ENCODE results near the gene CDH1.
"Not testable (repeated sequence)": the region's sequence is repeated elsewhere in the genome, so short reads cannot be mapped to it uniquely, and the experiment has no call there.

Gene CDH1

GRCh38 chr16:68762996-68763756 is 26.1 kb downstream of the CDH1 start:
- no peak for DNase-seq (ENCODE audit: low read depth)

GRCh38 chr16:68764862-68765261 is 27.8 kb downstream of the CDH1 start:
- no peak for DNase-seq (ENCODE audit: low read depth)

- DNase-seq (ENCODE audit: low read depth): no peak
Measured at GRCh38 chr16:68767581-68767980, 30.5 kb downstream of the CDH1 start.

GRCh38 chr16:68768175-68768574 is 31.1 kb downstream of the CDH1 start:
- no peak for DNase-seq (ENCODE audit: low read depth)

GRCh38 chr16:68768771-68769170 is 31.7 kb downstream of the CDH1 start:
- DNase-seq (ENCODE audit: low read depth): no peak

- DNase-seq (ENCODE audit: low read depth): no peak
Measured at GRCh38 chr16:68770671-68771070, 33.6 kb downstream of the CDH1 start.

GRCh38 chr16:68772030-68772681 is 35.1 kb downstream of the CDH1 start:
- DNase-seq (ENCODE audit: low read depth): no peak

GRCh38 chr16:68772871-68773270 is 35.8 kb downstream of the CDH1 start:
- DNase-seq (ENCODE audit: low read depth): no peak

- no peak for DNase-seq (ENCODE audit: low read depth)
Measured at GRCh38 chr16:68774982-68775634, 38.0 kb downstream of the CDH1 start.

- no peak for DNase-seq (ENCODE audit: low read depth)
Measured at GRCh38 chr16:68776821-68777485, 39.9 kb downstream of the CDH1 start.

- no peak for DNase-seq (ENCODE audit: low read depth)
Measured at GRCh38 chr16:68778551-68779231, 41.6 kb downstream of the CDH1 start.

- no peak for DNase-seq (ENCODE audit: low read depth)
Measured at GRCh38 chr16:68779891-68780290, 42.8 kb downstream of the CDH1 start.

GRCh38 chr16:68781784-68782183 is 44.7 kb downstream of the CDH1 start:
- no peak for DNase-seq (ENCODE audit: low read depth)

GRCh38 chr16:68782198-68783174 is 45.4 kb downstream of the CDH1 start:
- DNase-seq (ENCODE audit: low read depth): no peak

- no peak for DNase-seq (ENCODE audit: low read depth)
Measured at GRCh38 chr16:68784226-68784625, 47.1 kb downstream of the CDH1 start.

GRCh38 chr16:68784721-68785120 is 47.6 kb downstream of the CDH1 start:
- no peak for DNase-seq (ENCODE audit: low read depth)

GRCh38 chr16:68785715-68786114 is 48.6 kb downstream of the CDH1 start:
- no peak for DNase-seq (ENCODE audit: low read depth)

GRCh38 chr16:68786685-68787418 is 49.8 kb downstream of the CDH1 start:
- DNase-seq (ENCODE audit: low read depth): no peak

GRCh38 chr16:68787419-68787807 is 50.3 kb downstream of the CDH1 start:
- DNase-seq (ENCODE audit: low read depth): not testable (repeated sequence)

- DNase-seq (ENCODE audit: low read depth): no peak
Measured at GRCh38 chr16:68790130-68790761, 53.2 kb downstream of the CDH1 start.
